Liver (tissue), 9 donors: ENCODE data around the gene TMEM214. TPM values are rescaled to one million over a fixed set of nuclear protein-coding genes. Genes with fewer than 3 reads are reported as not detected.

Source experiments
- DNase-seq: peaks from one replicate; pipeline ENCODE4 v3.0.0-alpha.2; 2017; ENCODE audit warnings: low spot score
- H3K27ac ChIP-seq, 2 donors: one replicate each; pipeline ENCODE4 v1.7.0; 2013; ENCODE audit warnings: inconsistent platforms in 2 of 2, low read length in 2 of 2, control low read depth in 1 of 2, low read depth in 1 of 2, mild to moderate bottlenecking in 1 of 2
- H3K27me3 ChIP-seq, 4 donors: one replicate each; pipeline versions ENCODE4 v1.6.1 to v1.7.0; 2013; ENCODE audit warnings: low read length in 3 of 4, inconsistent platforms in 1 of 4, mild to moderate bottlenecking in 1 of 4, moderate library complexity in 1 of 4; ENCODE audit not compliant: control insufficient read depth in 4 of 4, insufficient read depth in 4 of 4
- H3K36me3 ChIP-seq, 4 donors: one replicate each; pipeline versions ENCODE4 v1.6.1 to v1.7.0; 2013; ENCODE audit warnings: low read length in 3 of 4, mild to moderate bottlenecking in 3 of 4, low read depth in 1 of 4, moderate library complexity in 1 of 4; ENCODE audit not compliant: control insufficient read depth in 4 of 4, insufficient read depth in 3 of 4
- H3K4me1 ChIP-seq, 4 donors: one replicate each; pipeline versions ENCODE4 v1.6.1 to v1.7.0; 2013; ENCODE audit warnings: low read length in 3 of 4, mild to moderate bottlenecking in 3 of 4, moderate library complexity in 1 of 4; ENCODE audit not compliant: control insufficient read depth in 4 of 4, insufficient read depth in 4 of 4
- H3K4me3 ChIP-seq, 3 donors: one replicate each; pipeline versions ENCODE4 v1.6.1 to v1.7.0; 2013; ENCODE audit warnings: low read length in 3 of 3, control low read depth in 1 of 3, low read depth in 1 of 3, mild to moderate bottlenecking in 1 of 3
- H3K9ac ChIP-seq, 2 donors: one replicate each; pipeline ENCODE4 v1.7.0; 2013; ENCODE audit warnings: low read length in 2 of 2, mild to moderate bottlenecking in 2 of 2, moderate library complexity in 2 of 2, control low read depth in 1 of 2, low read depth in 1 of 2
- H3K9me3 ChIP-seq, 4 donors: one replicate each; pipeline versions ENCODE4 v1.6.1 to v1.7.0; 2013; ENCODE audit warnings: low read length in 3 of 4; ENCODE audit not compliant: control insufficient read depth in 4 of 4
- ATF3 ChIP-seq: IDR thresholded peaks from 2 replicates; pipeline ENCODE4 v1.6.1; 2016; ENCODE audit warnings: antibody characterized with exemption
- CTCF ChIP-seq: fragments of 150-350 bp; IDR thresholded peaks from 2 replicates; pipeline ENCODE4 v1.5.1; 2017; ENCODE audit warnings: improper control_type of control experiment, low read depth, low read length; ENCODE audit not compliant: missing input control
- EGR1 ChIP-seq, 2 donors: IDR thresholded peaks; 2 replicates each; pipeline ENCODE4 v1.6.1; 2016 to 2018; ENCODE audit warnings: antibody characterized with exemption in 2 of 2, low read depth in 2 of 2
- FOXA1 ChIP-seq: IDR thresholded peaks from 2 replicates; pipeline ENCODE4 v1.6.1; 2016; ENCODE audit warnings: antibody characterized with exemption
- HNF4A ChIP-seq, 2 donors: conservative IDR thresholded peaks; 2 replicates each; pipeline ENCODE4 v1.6.1; 2016; ENCODE audit warnings: antibody characterized with exemption in 2 of 2, mild to moderate bottlenecking in 2 of 2
- HNF4G ChIP-seq: IDR thresholded peaks from 2 replicates; pipeline ENCODE4 v1.6.1; 2016; ENCODE audit warnings: antibody characterized with exemption
- JUND ChIP-seq, 2 donors: IDR thresholded peaks; 2 replicates each; pipeline ENCODE4 v1.6.1; 2016; ENCODE audit warnings: antibody characterized with exemption in 2 of 2
- MAX ChIP-seq: IDR thresholded peaks from 2 replicates; pipeline ENCODE4 v1.6.1; 2016; ENCODE audit warnings: antibody characterized with exemption
- NR2F2 ChIP-seq: IDR thresholded peaks from 2 replicates; pipeline ENCODE4 v1.6.1; 2016; ENCODE audit warnings: antibody characterized with exemption
- RAD21 ChIP-seq, 2 donors: IDR thresholded peaks; 2 replicates each; pipeline ENCODE4 v1.6.1; 2016; ENCODE audit warnings: antibody characterized with exemption in 2 of 2, mild to moderate bottlenecking in 2 of 2
- REST ChIP-seq: IDR thresholded peaks from 2 replicates; pipeline ENCODE4 v1.6.1; 2016; ENCODE audit warnings: antibody characterized with exemption, mild to moderate bottlenecking
- YY1 ChIP-seq: IDR thresholded peaks from 2 replicates; pipeline ENCODE4 v1.6.1; 2016; ENCODE audit warnings: antibody characterized with exemption, mild to moderate bottlenecking
- WGBS: extraction: QIAGEN DNeasy Blood & Tissue Kit; methylation state at CpG from one replicate; pipeline ENCODE4 v1.1.7; 2013; 5-methylcytosine and 5-hydroxymethylcytosine counted together
- polyA plus RNA-seq, 2 donors: library from polyadenylated mRNA; stranded (reverse) in 1 of 2; unstranded in 1 of 2; fragments of 200-250 nt in 1 of 2; fragments of >200 nt in 1 of 2; fragmentation: Nextera tagmentation in 1 of 2; extraction: Ambion mirVana in 1 of 2; gene quantifications; one replicate each; pipeline versions ENCODE4 v1.2.1 to v1.2.3, GENCODE V29; 2013 to 2015
- total RNA-seq, 2 donors: library from RNA; depleted of rRNA; stranded (reverse); fragments of >200 nt; gene quantifications; one replicate each; pipeline ENCODE4 v1.2.3, GENCODE V29; 2014
- donor health status: healthy.
- donor health status: healthy.
- donor health status: healthy.
- donor health status: healthy.
- donor health status: healthy.

The TMEM214 gene
- total and polyA plus RNA-seq, 4 donors = 17.1 to 53.4 (median 38.4) TPM

GRCh38 chr2:26997394-26997793 is 35.4 kb upstream of the TMEM214 start (continued):
- TF ChIP-seq REST (no peak), JUND (IDR thresholded peaks at IDR 0.05) (no peak), EGR1 (IDR thresholded peaks at IDR 0.05; ENCODE audit: low read depth in 2 of 2) (no peak)

- Histone ChIP-seq H3K9me3 (no peaks in the 10 kb centered on the region), H3K4me3 (no peak overlapping the region), H3K27ac (no peak overlapping the region), H3K36me3 (no peaks in the 10 kb centered on the region), H3K4me1 (peaks cover 0 to 2% (median 0%) of the 10 kb centered on the region in 4 donors), H3K9ac (no peak overlapping the region), H3K27me3 (no peaks in the 10 kb centered on the region)
- no peak for TF ChIP-seq FOXA1
- TF ChIP-seq HNF4G = no peak
- no peak for TF ChIP-seq NR2F2
- TF ChIP-seq RAD21 (IDR thresholded peaks at IDR 0.05) = no peak
- TF ChIP-seq JUND (IDR thresholded peaks at IDR 0.05) = no peak
- no peak for TF ChIP-seq YY1
- no peak for TF ChIP-seq CTCF
- TF ChIP-seq HNF4A (conservative IDR thresholded peaks at IDR 0.05) = no peak
- no peak for DNase-seq
- 88% methylated on average over 1 of the region's 1 CpG for WGBS
These were observed 34.4 kb upstream of the TMEM214 start for GRCh38 chr2:26998323-26998722.

GRCh38 chr2:27000228-27000627 is 32.5 kb upstream of the TMEM214 start:
- Histone ChIP-seq H3K27ac (no peak overlapping the region), H3K27me3 (no peaks in the 10 kb centered on the region), H3K4me3 (no peak overlapping the region), H3K4me1 (peaks cover 0 to 2% (median 0%) of the 10 kb centered on the region in 4 donors), H3K9me3 (no peaks in the 10 kb centered on the region), H3K36me3 (no peaks in the 10 kb centered on the region), H3K9ac (no peak overlapping the region)
- WGBS = 84% methylated on average over 4 of the region's 4 CpGs
- TF ChIP-seq YY1 (no peak), ATF3 (no peak), HNF4G (no peak), NR2F2 (no peak), JUND (IDR thresholded peaks at IDR 0.05) (no peak), EGR1 (IDR thresholded peaks at IDR 0.05; ENCODE audit: low read depth in 2 of 2) (no peak), CTCF (no peak), MAX (no peak), HNF4A (conservative IDR thresholded peaks at IDR 0.05) (no peak)
- no peak for DNase-seq
